HG02852 (cell line): ENCODE measurements around the gene DOK7.

Source experiments
- ATAC-seq: cut with Tn5 transposase; IDR thresholded peaks from one replicate; pipeline ENCODE4 v1.9.1; 2021; ENCODE audit warnings: mild to moderate bottlenecking, moderate library complexity; ENCODE audit not compliant: unreplicated experiment

Gene DOK7

DNA sequence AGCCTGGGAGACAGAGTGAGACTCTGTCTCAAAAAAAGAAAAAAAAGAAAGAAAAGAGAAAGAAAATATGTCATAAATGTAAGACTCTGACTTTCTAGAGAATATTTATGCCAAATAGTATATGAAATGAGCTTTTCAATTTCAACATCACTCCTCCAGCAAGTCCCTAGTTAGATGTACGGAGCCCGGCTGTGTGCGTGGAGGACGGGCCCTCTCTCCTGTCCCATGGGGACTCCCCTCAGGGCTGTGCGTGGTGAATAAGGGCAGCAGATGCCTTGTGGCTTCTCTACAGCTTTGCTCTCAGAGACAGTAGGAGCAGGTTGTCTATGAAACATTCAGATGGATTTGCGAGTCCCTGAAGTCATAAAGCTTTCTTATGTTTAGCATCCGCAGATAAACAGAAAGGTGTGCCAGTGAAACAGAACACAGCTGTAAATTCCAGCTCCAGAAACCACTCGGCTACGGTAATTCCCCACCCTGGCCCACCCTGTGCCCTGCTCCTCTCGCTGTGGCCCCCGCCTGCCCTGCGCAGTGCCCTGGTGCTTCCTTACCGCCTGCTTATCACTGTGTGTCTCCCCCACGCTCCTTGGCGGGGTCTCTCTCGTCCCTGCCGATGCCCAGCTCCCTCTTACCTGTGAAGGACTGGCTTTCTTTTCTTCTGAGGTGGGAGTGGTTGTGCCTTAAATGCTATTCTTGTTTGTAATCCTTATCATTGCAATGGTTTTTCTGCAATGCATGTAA lies 35.2 kb upstream of the DOK7 start:
- no peak for ATAC-seq

GRCh38 chr4:3429651-3430050 lies 33.5 kb upstream of the DOK7 start:
- ATAC-seq: no peak

DNA sequence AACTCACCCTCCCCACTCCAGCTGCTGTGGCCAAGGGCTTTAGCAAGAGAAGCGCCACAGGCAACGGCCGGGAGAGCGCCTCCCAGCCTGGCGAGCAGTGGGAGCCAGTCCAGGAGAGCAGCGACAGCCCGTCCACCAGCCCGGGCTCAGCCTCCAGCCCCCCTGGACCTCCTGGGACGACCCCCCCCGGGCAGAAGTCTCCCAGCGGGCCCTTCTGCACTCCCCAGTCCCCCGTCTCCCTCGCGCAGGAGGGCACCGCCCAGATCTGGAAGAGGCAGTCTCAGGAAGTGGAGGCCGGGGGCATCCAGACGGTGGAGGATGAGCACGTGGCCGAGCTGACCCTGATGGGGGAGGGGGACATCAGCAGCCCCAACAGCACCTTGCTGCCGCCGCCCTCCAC lies 32.6 kb upstream of the DOK7 start:
- no peak for ATAC-seq

- no peak for ATAC-seq
Measured at GRCh38 chr4:3431446-3431993, 31.6 kb upstream of the DOK7 start.

DNA sequence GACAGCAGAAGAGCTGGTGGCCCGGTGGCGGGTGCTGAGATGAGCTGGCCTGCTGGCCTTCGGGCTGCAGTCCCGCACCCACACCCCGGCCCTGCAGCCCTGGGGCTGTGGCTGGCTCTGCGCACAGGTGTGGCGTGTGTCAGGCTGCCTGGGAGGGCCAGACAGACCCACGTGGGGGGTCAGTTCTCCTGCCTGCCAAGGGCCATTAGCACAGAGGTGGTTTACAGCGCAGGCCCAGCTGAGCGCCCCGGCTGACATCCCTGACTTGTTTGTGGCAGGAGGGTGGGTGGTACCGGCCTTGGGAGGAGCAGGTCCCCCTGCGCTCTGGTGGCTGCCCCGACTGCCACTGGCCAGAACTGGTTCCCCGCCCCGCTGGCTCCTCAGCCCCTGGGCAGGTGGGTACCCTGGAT lies 30.7 kb upstream of the DOK7 start:
- ATAC-seq: no peak

DNA sequence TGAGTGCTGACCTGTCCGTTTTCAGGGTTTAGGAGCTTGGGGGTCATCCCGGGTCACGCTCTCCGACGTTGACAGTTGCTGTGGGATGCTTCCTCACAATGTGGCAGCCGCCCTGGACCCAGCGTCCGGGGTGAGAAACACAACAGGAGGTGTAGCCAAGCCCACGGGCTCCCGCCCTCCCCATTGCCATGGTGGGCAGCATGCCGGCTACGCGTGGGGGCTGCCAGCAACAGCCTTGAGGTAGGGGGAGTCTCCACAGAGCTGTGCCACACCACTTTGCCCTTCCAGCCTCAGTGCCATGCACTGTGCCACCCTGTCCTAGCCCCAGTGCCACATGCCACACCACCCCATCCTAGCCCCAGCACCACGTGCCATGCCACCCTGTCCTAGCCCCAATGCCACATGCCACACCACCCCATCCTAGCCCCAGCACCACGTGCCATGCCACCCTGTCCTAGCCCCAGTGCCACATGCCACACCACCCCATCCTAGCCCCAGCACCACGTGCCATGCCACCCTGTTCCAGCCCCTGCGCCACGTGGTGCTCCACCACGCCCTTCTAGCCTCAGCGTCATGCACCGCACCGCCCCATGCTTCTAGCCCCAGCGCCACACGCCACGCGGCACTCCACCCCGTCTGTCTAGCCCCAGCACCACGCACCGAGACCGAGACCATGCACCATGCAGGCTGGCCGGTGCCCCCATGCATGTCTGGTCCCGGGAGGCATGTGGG lies 29.8 kb upstream of the DOK7 start:
- no peak for ATAC-seq

GRCh38 chr4:3434881-3435685 lies 28.0 kb upstream of the DOK7 start:
- no peak for ATAC-seq

GRCh38 chr4:3435686-3435956 lies 27.5 kb upstream of the DOK7 start:
- no peak for ATAC-seq

- ATAC-seq: no peak
Measured at GRCh38 chr4:3436048-3436797, 26.9 kb upstream of the DOK7 start.

- no peak for ATAC-seq
Measured at GRCh38 chr4:3436798-3437581, 26.1 kb upstream of the DOK7 start.

DNA sequence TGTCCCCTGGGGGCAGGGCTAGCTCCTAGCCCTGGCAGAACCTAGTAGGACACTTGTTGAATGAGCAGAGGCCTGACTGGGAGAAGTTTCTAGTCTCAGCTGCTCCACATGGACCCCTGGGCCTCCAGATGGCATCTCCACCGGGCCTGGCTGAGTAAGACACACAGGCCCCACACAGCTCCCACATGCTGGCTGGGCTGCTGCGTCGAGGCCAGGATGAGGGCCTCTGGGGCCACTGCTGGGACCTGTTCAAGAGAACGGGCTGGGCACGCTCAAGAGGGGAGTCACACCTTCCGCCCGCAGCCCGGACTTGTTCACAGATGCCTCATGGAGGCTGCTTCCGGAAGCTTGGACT lies 25.5 kb upstream of the DOK7 start:
- ATAC-seq: no peak

GRCh38 chr4:3437998-3438846 lies 24.9 kb upstream of the DOK7 start:
- ATAC-seq: no peak

DNA sequence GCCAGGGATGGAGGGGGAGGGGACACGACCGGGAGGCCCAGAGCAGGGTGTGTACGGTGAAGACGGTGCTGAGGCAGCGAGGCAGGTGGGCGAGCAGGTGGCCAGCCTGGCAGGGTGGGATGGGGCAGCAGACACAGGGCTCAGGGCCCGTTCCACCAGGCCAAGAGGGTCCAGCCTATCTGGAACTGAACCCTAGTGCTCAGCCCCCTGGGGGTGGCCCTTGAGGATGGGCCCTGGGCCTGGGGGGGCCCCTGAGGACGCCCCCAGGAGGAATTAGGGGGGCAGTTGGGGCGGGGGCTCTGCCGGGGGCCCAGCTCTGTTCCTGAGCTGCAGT lies 24.3 kb upstream of the DOK7 start:
- ATAC-seq: no peak

GRCh38 chr4:3439391-3439790 lies 23.7 kb upstream of the DOK7 start:
- no peak for ATAC-seq

- no peak for ATAC-seq
Measured at GRCh38 chr4:3440011-3440410, 23.1 kb upstream of the DOK7 start.

DNA sequence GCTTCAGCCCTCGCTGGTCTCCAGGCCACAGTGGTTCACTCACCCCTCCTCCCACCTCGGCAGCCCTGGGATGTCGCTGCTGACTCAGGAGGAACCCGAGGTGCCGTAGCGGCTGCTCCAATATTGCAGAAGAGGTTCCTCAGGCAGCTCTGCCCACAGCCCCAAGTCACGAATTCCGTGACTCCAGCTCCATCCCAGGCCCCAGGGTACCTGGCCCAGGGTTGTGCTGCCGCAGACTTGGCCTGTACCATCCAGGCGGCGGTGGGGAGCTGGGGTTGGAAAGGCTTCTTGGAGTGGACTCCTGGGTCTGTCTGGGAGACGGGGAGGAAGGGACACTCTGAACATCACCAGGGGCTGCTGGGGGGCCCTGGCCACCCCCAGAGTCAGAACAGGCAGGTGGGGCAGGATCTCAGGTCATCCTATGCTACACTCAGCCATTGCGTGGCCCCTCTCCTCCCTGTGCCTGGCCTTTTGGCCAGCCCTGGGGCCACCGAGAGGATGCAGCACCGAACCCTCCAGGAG lies 22.1 kb upstream of the DOK7 start:
- no peak for ATAC-seq

GRCh38 chr4:3441501-3442459 lies 21.3 kb upstream of the DOK7 start, which contains the start of gene HGFAC:
Gene HGFAC (plus strand): TSS chr4:3441968. CDS start chr4:3442002, 34 bp downstream.
- ATAC-seq: no peak

DNA sequence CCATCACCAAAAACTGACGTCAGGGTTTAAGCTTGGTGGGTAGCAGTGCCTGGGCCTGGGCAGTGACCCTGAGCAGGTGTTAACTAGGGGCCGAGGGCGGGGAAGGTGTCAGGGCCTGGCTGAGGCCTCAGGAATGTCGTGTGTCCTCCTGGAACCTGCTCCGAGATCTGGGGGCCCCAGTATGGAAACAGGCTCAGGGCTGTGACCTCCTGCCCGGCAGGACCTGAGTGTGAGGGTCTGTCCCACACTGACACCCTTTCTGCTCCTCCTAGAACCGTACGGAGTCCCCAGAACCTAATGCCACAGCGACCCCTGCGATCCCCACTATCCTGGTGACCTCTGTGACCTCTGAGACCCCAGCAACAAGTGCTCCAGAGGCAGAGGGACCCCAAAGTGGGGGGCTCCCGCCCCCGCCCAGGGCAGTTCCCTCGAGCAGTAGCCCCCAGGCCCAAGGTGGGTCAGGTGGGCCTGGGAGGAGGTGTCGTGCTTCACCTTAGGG lies 20.6 kb upstream of the DOK7 start:
- no peak for ATAC-seq
